H1 (cell line): ENCODE data around the gene VAV2. TPM values are rescaled to one million over a fixed set of nuclear protein-coding genes. Genes with fewer than 3 reads are reported as not detected.

ENCODE experiments used
- CTCF ChIA-PET: fragments of 300-600 bp; sonication (Branson Sonifier 250); formaldehyde crosslinking; loops from one replicate; lab custom pipeline; 2021; ENCODE audit not compliant: partially characterized antibody; lab: Charles Lee
- POLR2A ChIA-PET: fragments of 300-600 bp; sonication (Branson Sonifier 250); formaldehyde crosslinking; loops from one replicate; lab custom pipeline; 2021; ENCODE audit warnings: inconsistent platforms; ENCODE audit not compliant: partially characterized antibody; lab: Charles Lee
- DNase-seq, 2 experiments: peaks; one replicate each; pipeline versions ENCODE4 v3.0.0 to v3.0.0-alpha.2; 2010 to 2022; ENCODE audit warnings: low spot score in 2 of 2, low read depth in 1 of 2, mixed read lengths in 1 of 2
- FAIRE-seq: peaks from 2 replicates; lab custom pipeline; 2011; peaks lifted over from hg19 to GRCh38; lab: Jason Lieb, UNC
- H2AFZ ChIP-seq: 2 replicates; pipeline ENCODE4 v1.8.1; 2012; ENCODE audit warnings: low read length, inconsistent platforms
- H2AK5ac ChIP-seq: 2 replicates; pipeline ENCODE4 v1.6.1; 2013; ENCODE audit warnings: low read depth, low read length
- H2BK120ac ChIP-seq: replicated peaks from 2 replicates; pipeline ENCODE3; 2013; ENCODE audit warnings: low read depth, low read length, inconsistent platforms
- H2BK12ac ChIP-seq: 2 replicates; pipeline ENCODE4 v1.6.1; 2013; ENCODE audit warnings: low read depth, low read length
- H2BK15ac ChIP-seq: 2 replicates; pipeline ENCODE4 v1.6.1; 2013; ENCODE audit warnings: low read length
- H2BK20ac ChIP-seq: 2 replicates; pipeline ENCODE4 v1.6.1; 2013; ENCODE audit warnings: low read length
- H2BK5ac ChIP-seq: 2 replicates; pipeline ENCODE4 v1.6.1; 2013; ENCODE audit warnings: low read depth, low read length
- H3K14ac ChIP-seq: 2 replicates; pipeline ENCODE4 v1.6.1; 2013; ENCODE audit warnings: inconsistent platforms; ENCODE audit not compliant: insufficient read length
- H3K18ac ChIP-seq: 2 replicates; pipeline ENCODE4 v1.6.1; 2013; ENCODE audit warnings: low read length; ENCODE audit errors: extremely low read depth
- H3K23ac ChIP-seq: 2 replicates; pipeline ENCODE4 v1.6.1; 2013; ENCODE audit warnings: inconsistent platforms; ENCODE audit not compliant: insufficient read length
- H3K23me2 ChIP-seq: 2 replicates; pipeline ENCODE4 v1.6.1; 2013; ENCODE audit warnings: low read depth, low read length
- H3K27ac ChIP-seq: 2 replicates; pipeline ENCODE4 v1.6.1; 2011; ENCODE audit warnings: low read depth, low read length, inconsistent platforms
- H3K27me3 ChIP-seq, 4 experiments: replicated peaks in 1 of 4; 1 replicate in 1 of 4; 2 replicates in 3 of 4; pipeline versions ENCODE4 v1.6.1 to v1.8.1; 2011 to 2013; ENCODE audit warnings: low read length in 3 of 4, mild to moderate bottlenecking in 3 of 4, inconsistent platforms in 2 of 4, mixed read lengths in 2 of 4, moderate library complexity in 1 of 4; ENCODE audit not compliant: control insufficient read depth in 3 of 4, insufficient read depth in 3 of 4; ENCODE audit errors: extremely low read depth in 1 of 4
- H3K36me3 ChIP-seq, 4 experiments: 2 replicates each; pipeline versions ENCODE4 v1.6.1 to v1.8.1; 2011 to 2013; ENCODE audit warnings: mild to moderate bottlenecking in 4 of 4, low read length in 3 of 4, moderate library complexity in 2 of 4, control low read depth in 1 of 4, inconsistent platforms in 1 of 4; ENCODE audit not compliant: insufficient read depth in 4 of 4, control insufficient read depth in 2 of 4
- H3K4ac ChIP-seq: replicated peaks from 2 replicates; pipeline ENCODE3; 2013; ENCODE audit warnings: low read length, low read depth, mixed read lengths, inconsistent platforms; ENCODE audit not compliant: insufficient read length
- H3K4me1 ChIP-seq, 4 experiments: replicated peaks in 1 of 4; 1 replicate in 1 of 4; 2 replicates in 3 of 4; pipeline versions ENCODE4 v1.6.1 to v1.8.1; 2011 to 2013; ENCODE audit warnings: low read length in 3 of 4, inconsistent platforms in 2 of 4, mixed read lengths in 1 of 4; ENCODE audit not compliant: insufficient read depth in 4 of 4, control insufficient read depth in 3 of 4
- H3K4me2 ChIP-seq, 2 experiments: 2 replicates each; pipeline versions ENCODE4 v1.6.1 to v1.8.1; 2011 to 2013; ENCODE audit warnings: low read depth in 2 of 2, low read length in 2 of 2, control low read depth in 1 of 2, inconsistent platforms in 1 of 2, mild to moderate bottlenecking in 1 of 2; ENCODE audit not compliant: insufficient read depth in 1 of 2
- H3K4me3 ChIP-seq, 4 experiments: fragments of 200-600, 300-600 bp in 1 of 4; sonication (generic), shearing (Covaris generic), sonication (Bioruptor Twin) in 1 of 4; 2 replicates each; pipeline versions ENCODE4 v1.5.1 to v1.8.1; 2011 to 2016; ENCODE audit warnings: low read length in 4 of 4, low read depth in 3 of 4, control low read depth in 2 of 4, inconsistent platforms in 2 of 4, mild to moderate bottlenecking in 2 of 4, mixed read lengths in 1 of 4, moderate library complexity in 1 of 4; ENCODE audit not compliant: insufficient read depth in 2 of 4; ENCODE audit errors: extremely low read depth in 1 of 4
- H3K56ac ChIP-seq: replicated peaks from 2 replicates; pipeline ENCODE3; 2013; ENCODE audit warnings: low read depth, mild to moderate bottlenecking, mixed read lengths, low read length, inconsistent platforms; ENCODE audit not compliant: insufficient read length
- H3K79me1 ChIP-seq: 2 replicates; pipeline ENCODE4 v1.6.1; 2013; ENCODE audit warnings: low read depth, low read length, control low read depth
- H3K79me2 ChIP-seq, 2 experiments: 2 replicates each; pipeline versions ENCODE4 v1.6.1 to v1.8.1; 2012 to 2013; ENCODE audit warnings: low read length in 2 of 2, mild to moderate bottlenecking in 2 of 2, inconsistent platforms in 1 of 2; ENCODE audit not compliant: insufficient read depth in 2 of 2, control insufficient read depth in 1 of 2
- H3K9ac ChIP-seq, 4 experiments: replicated peaks in 1 of 4; 1 replicate in 1 of 4; 2 replicates in 3 of 4; pipeline versions ENCODE4 v1.6.1 to v1.8.1; 2011 to 2013; ENCODE audit warnings: low read depth in 3 of 4, low read length in 3 of 4, control low read depth in 2 of 4, mild to moderate bottlenecking in 2 of 4, moderate library complexity in 2 of 4, inconsistent platforms in 1 of 4; ENCODE audit errors: extremely low read depth in 1 of 4
- H3K9me3 ChIP-seq, 2 experiments: 2 replicates each; pipeline versions ENCODE4 v1.6.1 to v1.8.1; 2012 to 2013; ENCODE audit warnings: mild to moderate bottlenecking in 2 of 2, moderate library complexity in 2 of 2, control low read depth in 1 of 2, inconsistent platforms in 1 of 2, low read depth in 1 of 2, low read length in 1 of 2, mixed read lengths in 1 of 2; ENCODE audit not compliant: insufficient read depth in 2 of 2
- H4K20me1 ChIP-seq, 2 experiments: replicated peaks in 1 of 2; 2 replicates each; pipeline versions ENCODE3 to v1.8.1; 2011 to 2013; ENCODE audit warnings: inconsistent platforms in 2 of 2, low read length in 2 of 2, mild to moderate bottlenecking in 1 of 2; ENCODE audit not compliant: insufficient read depth in 2 of 2, control insufficient read depth in 1 of 2
- H4K5ac ChIP-seq: 2 replicates; pipeline ENCODE4 v1.6.1; 2013; ENCODE audit warnings: low read length, low read depth, mixed read lengths, inconsistent platforms; ENCODE audit not compliant: insufficient read length
- H4K8ac ChIP-seq: 2 replicates; pipeline ENCODE4 v1.8.0; 2013; ENCODE audit warnings: mild to moderate bottlenecking, moderate library complexity, low read length, inconsistent platforms; ENCODE audit not compliant: insufficient read depth; ENCODE audit errors: extremely low read depth
- H4K91ac ChIP-seq: replicated peaks from 2 replicates; pipeline ENCODE3; 2013; ENCODE audit warnings: low read length, mixed read lengths, inconsistent platforms; ENCODE audit not compliant: insufficient read length
- ASH2L ChIP-seq: fragments of 200-600, 300-600 bp; sonication (generic); IDR thresholded peaks from one replicate; pipeline ENCODE4 v1.7.1; 2017; ENCODE audit warnings: low read length
- CHD2 ChIP-seq: IDR thresholded peaks from 2 replicates; pipeline ENCODE4 v1.6.1; 2012; ENCODE audit warnings: low read length, improper control_type of control experiment
- CTCF ChIP-seq, 3 experiments: IDR thresholded peaks; 1 replicate in 2 of 3; 2 replicates in 1 of 3; pipeline versions ENCODE4 v1.5.1 to v1.6.1; 2011; ENCODE audit warnings: low read length in 3 of 3, mild to moderate bottlenecking in 3 of 3, inconsistent platforms in 2 of 3, low read depth in 1 of 3, moderate library complexity in 1 of 3; ENCODE audit not compliant: insufficient read depth in 1 of 3; ENCODE audit errors: control extremely low read depth in 1 of 3
- HDAC2 ChIP-seq, 2 experiments: fragments of 300-600 bp in 1 of 2; sonication (generic) in 1 of 2; IDR thresholded peaks; 2 replicates each; pipeline ENCODE4 v1.6.1; 2011 to 2012; ENCODE audit warnings: low read depth in 2 of 2, low read length in 2 of 2, mild to moderate bottlenecking in 2 of 2, moderate library complexity in 2 of 2, borderline replicate concordance in 1 of 2, inconsistent platforms in 1 of 2
- RNF2 ChIP-seq: fragments of 200-900, 300-1000 bp; sonication (generic); IDR thresholded peaks from 2 replicates; pipeline ENCODE4 v1.7.1; 2016; ENCODE audit warnings: borderline replicate concordance, low read depth, mild to moderate bottlenecking, antibody characterized with exemption, low read length; ENCODE audit not compliant: poor library complexity, severe bottlenecking; ENCODE audit errors: missing control alignments
- YY1 ChIP-seq: IDR thresholded peaks from 2 replicates; pipeline ENCODE4 v1.6.1; 2011; ENCODE audit warnings: low read depth, mild to moderate bottlenecking, low read length
- WGBS, 2 experiments: shearing (Covaris generic) in 1 of 2; methylation state at CpG; one replicate each; pipeline versions ENCODE4 v1.1.6 to v1.1.7; 2013 to 2015; ENCODE audit warnings: low lambda C conversion rate in 2 of 2, mixed read lengths in 2 of 2, inconsistent platforms in 1 of 2, low coverage in 1 of 2, missing lambda C conversion rate in 1 of 2; ENCODE audit not compliant: insufficient replicate concordance in 2 of 2, insufficient coverage in 1 of 2, insufficient read length in 1 of 2; ENCODE audit errors: extremely low coverage in 1 of 2, missing lambda C conversion rate in 1 of 2; 5-methylcytosine and 5-hydroxymethylcytosine counted together
- polyA plus RNA-seq, 7 experiments: library from polyadenylated mRNA; depleted of rRNA in 3 of 7; stranded (reverse) in 5 of 7; unstranded in 2 of 7; fragments of >200 nt in 5 of 7; fragments of 200-250 nt in 2 of 7; gene quantifications; 1 replicate in 5 of 7; 2 replicates in 1 of 7; 4 replicates in 1 of 7; pipeline versions ENCODE4 v1.2.1 to v1.2.3, GENCODE V29; 2011 to 2013; ENCODE audit warnings: missing spikeins in 2 of 7, mixed read lengths in 2 of 7
- total RNA-seq: library from RNA; stranded (reverse); fragmentation: NEBNext Ultra II Directional; extraction: Animal tissue kit (Norgen Biotek cat#: 25700); gene quantifications from 2 replicates; pipeline ENCODE4 v1.2.1, GENCODE V29; 2021

Gene VAV2
- total and polyA plus RNA-seq, 2 of the 8 experiments (the other 6 are each of a cell fraction or from before 2014, with no cell fraction given): 13.6 to 37.6 TPM

GRCh38 chr9:133952598-133953550, 39.2 kb downstream of the VAV2 start:
- Histone ChIP-seq H3K27ac (no peak overlapping the region), H4K91ac (no peak overlapping the region), H3K36me3 (no peaks in the 10 kb centered on the region), H3K18ac (no peak overlapping the region), H2AFZ (no peak overlapping the region), H2BK5ac (no peak overlapping the region), H2AK5ac (no peak overlapping the region), H4K5ac (no peak overlapping the region), H2BK120ac (no peak overlapping the region), H3K14ac (no peak overlapping the region), H2BK15ac (no peak overlapping the region), H4K8ac (peak overlapping the region; percentile 57; the same call in 1 of the 2 replicates), H3K4me2 (no peak overlapping the region), H3K79me2 (peaks cover 0 to 67% of the 10 kb centered on the region in 2 experiments; a peak in 2 of 4 replicates), H3K9ac (no peak overlapping the region; a peak in 1 of 7 replicates), H3K4me3 (no peak overlapping the region), H3K9me3 (no peaks in the 10 kb centered on the region), H4K20me1 (peaks cover 14 to 18% of the 10 kb centered on the region in 2 experiments), H3K4ac (no peak overlapping the region), H3K79me1 (peaks cover 14% of the 10 kb centered on the region; the same call in 1 of the 2 replicates), H3K4me1 (peaks cover 11 to 33% (median 27%) of the 10 kb centered on the region in 4 experiments), H3K23me2 (0 out of 2 replicates have a peak, but pooled peaks cover 3% of the 10 kb centered on the region), H2BK20ac (no peak overlapping the region), H3K23ac (no peak overlapping the region), H3K56ac (no peak overlapping the region), H2BK12ac (no peak overlapping the region), H3K27me3 (no peaks in the 10 kb centered on the region)
- FAIRE-seq: no peak
- POLR2A ChIA-PET: no interaction called here
- no peak for DNase-seq
- CTCF ChIA-PET: interaction anchor here (0.9 to 1.2 kb wide), 2 partner anchors 41 to 42 kb away, joined by 3 read pairs; no protein-coding TSS in a partner anchor
- TF ChIP-seq RNF2 (no peak), HDAC2 (IDR thresholded peaks at IDR 0.05; ENCODE audit: borderline replicate concordance in 1 of 2, low read depth in 2 of 2, low read length in 2 of 2) (no peak), CTCF (IDR thresholded peaks at IDR 0.05; ENCODE audit: control extremely low read depth in 1 of 3, insufficient read depth in 1 of 3, low read depth in 1 of 3, low read length in 3 of 3) (no peak), YY1 (no peak), CHD2 (no peak), ASH2L (no peak)
- 84% methylated on average over 17 of the region's 18 CpGs; no CpG with 5 or more reads in 1 of the 2 experiments for WGBS, 2 experiments
